Measurements from ENCODE around the gene PRKAG2.

- TF ChIP-seq CTCF (IDR thresholded peaks at IDR 0.05; ENCODE audit: low read depth, low read length, poor library complexity, severe bottlenecking): no peak
- TF ChIP-seq EZH2phosphoT487 (IDR thresholded peaks at IDR 0.05; ENCODE audit: borderline replicate concordance, low read length): no peak
Measured at GRCh38 chr7:151630358-151630757, 246.6 kb downstream of the PRKAG2 start.

All from DOHH2 (cell line).